Activated T-helper 1 cell treated with anti-CD3 and anti-CD28 coated beads, Interleukin-2, amount 50 U/mL, for 16 hours (primary cell): ENCODE results near the gene TEAD1.
"Not testable (repeated sequence)": the region's sequence is repeated elsewhere in the genome, so short reads cannot be mapped to it uniquely, and the experiment has no call there.

Experiments used
- DNase-seq, 2 donors: peaks; one replicate each; pipeline ENCODE4 v3.0.0-alpha.2; 2020; ENCODE audit warnings: low read depth in 1 of 2, low spot score in 1 of 2

TEAD1 gene

DNA sequence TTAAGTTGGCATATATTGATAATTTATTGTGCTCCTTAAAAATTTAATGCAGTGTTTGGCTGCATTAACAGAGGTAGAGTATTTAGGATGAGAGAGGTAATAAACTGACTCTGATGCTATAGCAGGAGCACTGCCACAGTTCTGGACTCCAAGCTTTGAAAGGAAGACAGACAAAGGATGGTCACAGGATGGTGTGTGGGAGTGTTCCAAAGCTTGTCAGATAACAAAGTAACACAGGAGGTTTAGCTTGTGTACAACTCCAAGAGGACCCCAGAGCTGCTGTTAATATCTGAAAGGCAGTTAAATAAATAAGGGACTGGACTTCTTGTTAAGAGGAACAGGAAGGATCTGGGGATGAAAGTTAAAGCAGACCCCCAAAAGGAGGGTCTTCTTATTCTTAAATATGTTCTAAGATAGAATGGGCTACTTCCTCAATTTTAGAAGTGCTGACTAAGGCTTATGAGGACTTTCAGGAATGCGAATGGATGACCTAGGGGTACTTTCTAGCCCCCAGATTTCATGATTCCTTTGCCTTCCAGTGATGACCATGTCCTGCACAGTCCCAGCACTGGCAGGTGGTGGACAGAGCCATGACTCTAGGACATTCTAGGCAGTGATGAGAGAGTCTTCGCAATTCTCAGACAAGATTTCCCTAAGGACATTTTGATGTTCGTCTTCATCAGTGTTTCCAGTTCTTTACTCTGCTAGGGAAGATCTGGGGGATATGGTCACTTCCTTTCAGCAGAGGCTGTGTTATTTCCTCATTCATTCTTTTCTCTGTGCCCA lies 185.8 kb downstream of the TEAD1 start:
- DNase-seq: no peak

DNA sequence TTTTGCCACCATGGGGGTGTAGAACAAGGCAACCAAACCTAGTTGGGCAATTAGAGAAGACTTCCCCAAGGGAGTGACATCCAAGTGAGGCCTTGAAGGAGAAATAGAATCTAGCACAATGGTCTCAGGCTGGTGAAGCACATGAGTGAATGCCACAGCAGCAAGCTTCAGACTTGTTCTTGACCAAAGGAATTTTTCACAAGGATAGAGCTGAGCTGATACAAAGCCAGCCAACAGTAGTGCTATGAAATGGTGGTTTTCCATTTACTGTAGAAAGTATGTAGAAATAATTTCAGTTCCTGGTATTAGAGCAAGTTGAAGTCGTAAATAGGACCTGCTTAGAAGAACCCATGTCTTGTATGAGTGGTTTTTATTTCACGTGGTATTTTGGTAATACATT lies 186.6 kb downstream of the TEAD1 start:
- no peak for DNase-seq

DNA sequence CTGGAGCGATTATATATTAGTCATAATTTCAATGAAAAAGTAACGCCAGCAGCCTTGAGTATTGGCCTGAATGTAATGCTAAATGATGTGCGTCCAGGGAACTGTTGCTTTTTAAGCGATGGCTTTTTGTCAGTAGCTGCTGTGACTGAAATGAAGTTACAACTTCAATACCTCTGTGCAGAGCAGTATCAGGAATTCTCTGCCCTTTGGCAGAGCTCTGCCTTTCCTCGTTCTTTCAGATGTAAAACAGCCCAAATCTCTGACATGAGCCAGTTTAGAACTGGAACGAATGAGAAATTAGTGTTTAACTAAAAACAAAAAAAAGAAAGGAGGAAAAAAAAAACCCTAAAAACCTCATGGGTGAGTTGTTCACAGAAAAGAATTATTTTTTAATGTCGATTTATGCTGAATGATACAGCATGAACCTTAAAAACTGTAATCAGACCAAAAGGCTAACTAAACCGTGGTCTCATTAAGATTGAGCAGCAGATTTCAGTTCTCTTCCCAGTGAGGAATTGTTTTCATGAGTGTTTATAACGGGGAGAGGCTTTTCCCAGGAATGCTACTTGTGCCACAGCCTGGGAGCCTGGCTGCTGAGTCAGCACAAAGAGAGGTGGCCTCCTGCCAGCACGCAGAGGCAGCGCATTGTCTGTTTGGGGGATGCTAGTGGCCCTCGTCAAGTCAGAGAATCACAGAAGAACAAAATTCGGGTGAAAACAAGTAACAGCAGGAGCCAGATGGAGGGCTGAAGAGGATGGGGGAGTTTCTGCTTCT lies 188.7 kb downstream of the TEAD1 start:
- no peak for DNase-seq

DNA sequence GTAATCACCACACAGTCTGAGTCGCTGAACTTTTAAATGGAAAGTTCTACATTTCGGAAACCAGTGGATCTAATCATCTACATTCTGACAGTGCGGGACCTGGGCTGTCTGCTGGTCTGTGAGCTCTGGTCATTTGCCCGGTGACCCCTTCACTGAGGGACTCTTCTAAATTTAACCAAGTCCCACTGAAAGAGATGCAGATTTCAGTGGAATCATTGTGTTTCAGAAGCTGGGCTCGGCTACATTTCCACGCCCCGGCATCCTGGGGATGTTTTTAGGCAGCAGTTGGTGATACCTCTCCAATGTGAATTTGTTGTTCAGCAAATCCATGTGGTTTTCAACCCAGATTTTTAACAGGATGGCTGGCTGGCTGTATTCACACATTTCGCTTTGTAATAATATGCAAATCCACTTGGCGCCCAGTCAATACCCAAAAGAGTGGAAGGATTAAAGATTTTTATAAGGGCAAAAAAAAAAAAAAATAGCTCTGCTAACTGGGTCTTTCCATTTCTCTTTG lies 189.4 kb downstream of the TEAD1 start:
- DNase-seq: no peak

DNA sequence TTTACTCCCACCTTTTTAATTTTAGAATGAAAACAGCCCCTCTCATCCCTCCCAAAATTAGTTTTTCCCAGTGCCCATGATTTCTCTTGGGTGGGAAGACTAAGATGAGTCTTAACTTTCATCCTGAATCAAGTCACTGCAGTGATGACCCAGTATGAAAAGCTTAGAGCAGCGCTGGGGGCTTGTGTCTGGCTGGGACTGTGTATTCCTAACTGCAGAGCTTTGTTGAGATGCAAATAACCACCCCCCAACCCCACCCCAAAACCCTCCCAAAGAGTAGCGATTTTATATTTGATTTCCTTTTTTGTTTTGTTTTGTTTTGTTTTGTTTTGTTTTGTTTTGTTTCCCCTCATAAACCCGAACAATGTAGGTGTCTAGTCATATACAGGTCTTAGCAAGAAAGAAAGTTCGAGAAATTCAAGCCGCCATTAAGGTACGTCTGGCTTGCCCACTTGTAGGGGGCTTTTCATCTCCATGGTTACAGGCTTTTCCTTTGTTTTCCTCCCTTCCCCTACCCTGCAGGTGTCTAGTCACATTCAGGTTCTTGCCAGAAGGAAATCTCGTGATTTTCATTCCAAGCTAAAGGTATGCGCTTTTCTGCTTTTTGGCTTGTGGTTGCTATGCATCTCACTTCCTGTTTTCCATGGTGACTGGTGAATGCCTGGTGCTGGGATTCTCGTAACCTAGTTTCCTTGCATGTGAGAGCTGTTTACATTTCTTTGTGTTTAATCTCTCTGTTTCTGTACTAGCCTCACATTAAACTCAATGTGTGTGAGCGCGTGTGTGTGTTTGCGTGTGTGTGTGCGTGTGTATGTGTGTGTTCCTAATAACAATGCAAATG lies 190.3 kb downstream of the TEAD1 start:
- DNase-seq: no peak

DNA sequence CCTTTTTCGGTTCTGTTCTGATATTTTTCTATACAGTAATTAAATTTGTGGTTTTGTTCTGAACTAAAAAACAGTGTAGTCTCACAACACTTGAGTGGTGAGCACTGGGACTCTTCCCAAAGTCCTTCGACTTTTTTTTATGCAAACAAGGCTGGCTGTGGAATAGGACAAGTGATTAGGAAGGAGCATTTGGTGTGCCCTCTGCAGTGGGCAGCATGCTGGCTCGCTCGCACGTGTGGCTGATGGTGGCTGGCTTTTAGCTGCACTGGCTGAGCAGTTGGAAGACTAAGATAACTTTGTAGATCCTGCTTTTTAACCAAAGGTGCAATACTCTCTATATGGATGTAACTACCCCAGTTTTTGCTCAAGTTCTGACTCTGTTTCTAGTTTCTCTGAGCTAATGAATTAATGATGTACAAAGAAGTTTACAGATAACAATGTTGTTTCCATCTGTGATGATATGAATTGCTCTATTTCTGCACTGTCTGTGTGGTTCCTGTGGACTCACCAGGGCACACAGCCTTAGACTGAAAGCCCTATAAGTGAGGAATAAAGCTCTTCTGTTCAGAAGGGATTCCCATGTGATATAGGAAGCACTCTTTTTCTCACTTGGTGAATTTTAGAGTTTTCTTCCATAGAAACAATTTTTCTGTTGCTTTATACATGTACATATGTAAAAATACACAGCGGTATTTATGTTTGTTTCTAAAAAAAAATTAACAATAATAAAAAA lies 191.8 kb downstream of the TEAD1 start:
- no peak for DNase-seq

DNA sequence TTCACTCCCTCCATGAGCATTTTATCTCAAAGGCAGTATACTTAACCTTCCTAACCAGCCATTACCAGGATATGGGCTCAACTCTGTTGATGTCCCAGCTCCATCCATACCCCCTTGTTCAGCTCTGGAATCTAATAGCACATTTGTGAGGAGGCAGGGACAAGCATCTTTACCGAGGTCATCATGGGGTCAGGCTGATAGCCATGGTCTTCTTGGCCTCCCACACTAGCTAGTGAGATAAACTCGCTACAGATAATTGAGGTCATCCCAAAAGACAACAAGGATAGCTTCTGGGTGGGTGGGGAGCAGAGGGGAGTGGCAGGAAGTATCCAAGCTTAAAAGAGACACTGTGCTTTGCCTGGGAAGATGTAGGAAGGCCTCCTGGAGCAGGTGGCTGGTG lies 193.3 kb downstream of the TEAD1 start:
- no peak for DNase-seq

DNA sequence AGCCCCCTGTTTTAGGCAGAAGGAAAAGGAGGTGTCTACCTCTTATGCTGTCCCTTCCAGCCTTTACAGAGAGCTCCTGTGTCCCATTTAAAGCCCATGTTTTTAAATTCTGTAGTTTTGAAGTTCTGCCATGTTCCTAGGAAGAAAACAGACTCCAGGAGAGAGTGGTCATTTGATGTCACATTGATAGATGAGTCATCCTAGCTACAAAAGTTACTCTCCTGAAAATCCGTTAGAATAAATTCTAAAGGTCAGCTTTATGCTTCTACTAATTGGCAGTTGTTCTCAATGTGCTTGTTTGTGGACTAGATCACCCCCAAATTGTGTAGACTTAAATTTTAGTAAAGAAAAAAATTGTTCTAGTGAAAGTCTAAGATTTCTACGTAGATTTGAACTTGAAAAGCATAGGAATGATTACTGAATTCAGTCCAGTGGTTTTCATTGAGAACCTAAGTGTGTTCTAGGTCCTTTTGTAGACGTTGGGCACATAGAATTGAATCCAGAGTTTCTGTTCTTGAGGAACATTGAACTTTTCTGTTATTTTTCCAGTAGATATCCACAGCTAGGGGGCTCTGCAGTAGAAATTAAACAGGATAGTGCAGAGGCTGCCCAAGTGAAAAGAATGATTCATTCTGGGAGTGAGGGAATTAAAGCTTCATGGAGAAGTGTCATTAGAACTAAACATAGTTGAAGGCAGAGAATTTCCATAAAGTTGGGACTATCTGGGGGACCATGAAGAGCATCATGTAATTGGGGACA lies 194.3 kb downstream of the TEAD1 start:
- no peak for DNase-seq

DNA sequence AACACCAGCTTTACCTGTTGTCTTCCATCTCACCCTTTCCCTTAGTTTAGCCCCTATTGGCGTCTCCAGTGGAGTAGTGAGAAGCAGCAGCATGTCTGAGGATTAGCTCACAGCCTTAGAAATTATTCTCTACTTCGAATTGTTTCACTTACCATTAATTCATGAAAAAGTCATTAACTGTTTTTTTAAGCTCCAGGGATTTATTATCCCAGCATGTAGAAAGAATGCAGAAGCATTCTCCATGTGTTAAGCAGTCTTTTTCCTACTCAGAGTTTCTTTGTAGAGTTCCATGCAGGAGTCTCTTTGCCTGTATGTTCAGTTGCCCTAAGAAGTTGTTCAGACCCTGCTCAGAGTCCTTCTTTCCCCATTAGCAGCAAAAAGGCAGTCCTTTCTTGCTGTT lies 197.0 kb downstream of the TEAD1 start:
- DNase-seq: no peak

DNA sequence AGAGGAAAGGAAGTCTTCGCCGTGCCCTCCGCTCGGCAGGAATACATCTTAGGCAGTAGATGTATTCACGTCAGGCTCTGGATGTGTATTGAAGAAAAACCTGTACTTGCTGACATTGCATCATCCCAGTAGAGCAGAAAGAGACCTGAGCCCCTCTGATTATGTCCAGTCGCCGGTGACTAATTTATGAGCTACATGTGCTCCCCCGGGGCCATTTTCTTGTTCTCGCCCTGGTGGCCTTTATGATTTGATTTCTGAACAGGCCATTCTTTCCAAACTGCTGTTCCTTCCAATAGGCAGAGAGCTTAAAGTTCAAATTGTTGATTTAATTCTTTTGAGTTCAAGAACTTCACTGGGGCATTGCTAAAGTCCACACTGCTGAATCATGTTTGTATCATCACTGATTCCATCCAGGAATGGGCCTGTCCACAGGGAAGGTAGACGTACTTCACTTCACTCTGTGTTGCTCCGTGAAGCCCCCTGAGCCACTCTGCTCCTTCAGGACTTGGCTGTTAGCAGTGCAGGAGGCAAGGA lies 197.6 kb downstream of the TEAD1 start:
- DNase-seq: no peak

DNA sequence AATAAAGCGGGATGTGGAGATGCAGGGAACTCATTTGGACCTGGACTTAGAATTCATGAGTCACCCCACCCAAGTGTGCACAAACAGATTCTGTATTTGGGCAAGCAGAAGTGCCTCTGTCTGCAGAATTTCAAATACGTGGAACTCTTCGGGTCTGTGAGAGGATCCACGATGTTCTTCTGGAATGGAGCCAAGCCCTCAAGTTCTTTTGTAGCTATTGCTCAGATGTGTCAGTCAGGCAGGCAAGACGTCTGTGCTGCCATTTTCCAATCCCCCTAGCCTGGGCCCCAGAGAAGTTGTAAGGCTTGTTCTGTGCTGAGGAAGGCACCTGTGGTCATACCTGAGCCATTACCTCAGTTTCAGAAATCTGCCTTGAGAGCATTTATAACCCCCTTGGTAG lies 202.1 kb downstream of the TEAD1 start:
- no peak for DNase-seq

DNA sequence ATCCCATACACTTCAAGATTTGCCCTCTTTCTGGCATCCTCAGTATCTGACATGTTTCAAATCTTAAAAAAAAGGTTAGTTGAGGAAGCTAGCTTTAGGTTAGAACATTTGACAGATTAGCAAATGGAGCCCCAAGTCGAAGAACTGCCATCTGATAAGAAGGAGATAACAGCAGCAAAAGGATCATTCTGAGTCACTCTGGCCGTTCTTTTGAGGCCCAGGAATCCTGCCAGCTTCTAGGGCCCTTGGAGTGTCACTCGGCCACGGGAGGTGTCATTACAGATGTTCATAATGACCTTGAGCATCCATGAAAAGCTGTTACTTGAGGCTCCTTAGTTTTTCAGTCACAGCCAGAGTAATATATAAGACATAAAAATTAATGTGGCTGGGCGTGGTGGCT lies 202.8 kb downstream of the TEAD1 start:
- DNase-seq: no peak

DNA sequence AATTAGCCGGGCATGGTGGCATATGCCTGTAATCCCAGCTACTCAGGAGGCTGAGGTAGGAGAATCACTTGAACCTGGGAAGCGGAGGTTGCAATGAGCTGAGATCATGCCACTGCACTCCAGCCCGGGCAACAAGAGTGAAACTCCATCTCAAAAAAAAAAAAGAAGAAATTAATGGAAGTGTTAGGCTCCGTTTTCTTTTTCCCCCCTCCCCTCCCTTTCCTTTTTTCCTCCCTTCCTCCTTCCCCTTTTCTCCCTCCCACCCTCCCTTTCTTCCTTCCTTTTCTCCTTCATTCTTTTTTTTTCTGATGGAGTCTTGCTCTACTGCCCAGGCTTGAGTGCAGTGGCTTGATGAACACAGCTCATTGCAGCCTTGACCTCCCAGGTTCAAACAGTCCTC lies 203.3 kb downstream of the TEAD1 start:
- not testable (repeated sequence) for DNase-seq

DNA sequence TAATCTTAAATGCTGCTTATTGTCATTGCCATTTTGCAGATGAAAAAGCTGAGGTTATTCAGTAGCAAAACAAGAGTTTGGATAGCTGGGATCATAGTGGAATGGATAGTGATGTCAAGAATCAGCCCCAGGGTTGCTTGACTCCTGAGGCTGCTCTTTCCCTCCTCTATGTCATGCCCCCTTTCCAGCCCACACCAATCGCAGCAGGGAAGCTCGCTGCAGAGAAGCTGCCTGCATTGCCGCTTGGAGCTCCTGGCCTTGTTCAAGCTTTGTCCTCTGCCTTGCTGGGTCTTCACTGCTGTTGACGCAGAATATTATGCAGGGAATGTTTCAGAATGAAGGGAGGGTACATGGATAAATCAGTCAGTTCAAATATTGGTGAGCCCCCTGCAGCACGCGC lies 206.1 kb downstream of the TEAD1 start:
- no peak for DNase-seq

DNA sequence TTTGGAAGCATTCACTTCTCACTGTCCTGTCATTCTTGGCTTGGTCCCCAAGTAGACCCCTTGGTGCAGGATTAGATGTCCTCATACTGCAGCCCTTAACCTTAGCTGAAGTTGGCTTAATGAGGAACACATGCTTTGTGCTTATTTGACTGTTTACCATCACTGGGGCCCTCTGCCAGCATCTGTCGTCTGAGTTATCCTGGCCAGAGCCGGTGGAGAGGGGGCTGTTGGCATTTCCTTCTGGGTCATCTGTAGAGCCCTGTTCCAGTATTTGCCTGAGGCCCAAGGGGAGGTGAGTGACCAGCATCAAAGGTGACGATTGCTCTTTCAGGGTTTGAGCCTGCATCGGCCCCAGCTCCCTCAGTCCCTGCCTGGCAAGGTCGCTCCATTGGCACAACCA lies 208.4 kb downstream of the TEAD1 start:
- DNase-seq: no peak

DNA sequence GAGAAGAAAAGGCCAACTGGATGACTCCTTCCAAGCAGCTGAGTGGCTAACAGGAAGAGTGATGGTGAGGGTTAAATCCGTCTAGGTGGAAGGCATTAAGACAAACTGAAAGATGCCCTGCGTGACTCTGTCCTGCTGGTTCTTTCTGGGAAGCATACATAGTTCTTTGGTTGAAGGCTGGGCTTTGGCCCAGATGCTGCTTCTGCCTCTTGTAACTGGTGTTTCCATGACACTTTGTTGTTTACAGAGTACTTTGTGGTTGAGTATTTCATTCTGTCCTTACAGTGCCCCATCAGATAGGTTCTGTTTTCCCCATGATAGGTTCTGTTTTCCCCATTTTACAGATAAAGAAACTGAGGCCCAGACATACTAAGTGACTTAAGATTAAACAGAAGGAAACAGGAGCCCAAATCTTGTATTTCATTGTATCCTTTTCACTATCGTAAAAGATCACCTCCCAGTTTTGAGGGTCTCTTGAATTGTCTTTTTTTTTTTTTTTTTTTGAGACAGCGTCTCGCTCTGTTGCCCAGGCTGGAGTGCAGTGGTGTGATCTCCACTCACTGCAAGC lies 210.6 kb downstream of the TEAD1 start:
- no peak for DNase-seq

DNA sequence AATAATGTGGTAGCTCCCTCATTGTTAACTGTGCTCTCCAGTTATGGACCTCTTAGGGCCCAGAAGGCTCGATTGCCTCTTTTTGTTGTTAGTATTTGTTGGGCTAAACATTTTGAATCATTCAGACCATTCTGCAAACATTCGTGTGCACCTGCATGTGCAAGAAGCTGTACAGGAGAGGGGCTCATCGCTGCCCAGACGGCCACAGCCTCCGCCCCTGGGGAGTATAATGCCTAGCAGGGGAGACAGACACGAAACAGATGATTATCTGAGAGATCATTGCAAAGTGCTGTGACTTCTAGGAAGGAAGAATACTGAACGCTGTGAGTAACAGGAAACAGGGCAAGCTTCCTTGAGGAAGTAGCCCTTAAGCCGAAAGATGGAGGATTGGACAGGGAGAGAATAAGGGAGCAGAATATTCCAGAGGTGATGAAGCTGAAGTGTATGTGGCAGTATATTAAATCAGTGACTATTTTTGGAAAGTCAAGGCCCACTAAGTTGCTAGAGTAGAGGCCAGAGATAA lies 211.6 kb downstream of the TEAD1 start:
- DNase-seq: no peak

DNA sequence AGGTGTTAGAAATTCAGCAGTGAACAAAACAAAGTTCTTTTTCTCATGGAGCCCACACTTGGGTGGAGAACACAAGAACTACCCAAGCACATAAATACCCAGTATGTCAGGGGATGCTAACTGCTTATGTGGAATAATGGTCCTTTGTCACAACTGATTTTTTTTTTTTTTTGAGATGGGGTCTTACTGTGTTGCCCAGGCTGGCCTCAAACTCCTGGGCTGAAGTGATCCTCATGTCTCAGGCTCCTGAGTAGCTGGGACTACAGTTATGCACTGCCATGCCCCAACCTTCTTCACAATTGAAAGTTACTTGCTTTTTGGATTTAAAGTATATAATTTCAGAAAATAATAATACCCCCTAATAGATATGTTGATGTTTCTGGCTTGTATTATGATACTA lies 212.3 kb downstream of the TEAD1 start:
- DNase-seq: no peak

DNA sequence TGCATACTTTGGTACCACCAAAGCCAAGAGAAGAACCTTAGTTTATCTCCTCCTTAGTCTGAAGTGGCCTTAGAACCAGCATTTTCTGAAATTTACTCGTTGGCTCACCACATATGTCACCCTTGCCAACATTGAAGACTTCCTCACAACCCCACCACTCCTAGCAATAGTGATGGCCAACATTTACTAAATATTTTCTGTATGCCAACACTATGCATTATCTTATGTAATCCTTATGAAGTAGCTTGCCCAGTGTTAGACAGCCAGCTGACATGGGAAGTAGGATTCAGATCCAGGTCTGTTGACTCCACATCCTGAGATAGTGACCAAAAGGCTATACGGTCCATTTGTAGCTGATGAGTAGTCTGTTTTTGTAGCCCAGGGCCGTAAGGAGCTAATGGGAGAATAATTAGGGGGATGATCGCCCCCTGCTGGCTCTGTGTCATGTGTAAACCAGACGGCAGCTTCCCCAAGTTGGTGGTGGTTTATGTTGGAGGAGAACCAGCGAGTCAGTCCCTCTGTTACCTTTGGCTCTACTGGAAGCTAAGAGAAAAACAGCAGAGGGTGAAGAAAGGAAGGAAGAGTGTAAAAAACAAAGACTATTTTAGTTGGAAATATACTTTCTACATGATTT lies 214.4 kb downstream of the TEAD1 start:
- peak; percentile 20 to 37 for DNase-seq
